OCI-LY7 (cell line): Measurements from ENCODE around the gene SP6. TPM values are rescaled to one million over a fixed set of nuclear protein-coding genes. Genes with fewer than 3 reads are reported as not detected.
A peak's percentile ranks its signal among the peaks of the same experiment; 100 is the strongest.

Source experiments
- BruUV-seq: library from RNA; stranded (reverse); fragments of 400-500 nt; replicated peaks from 2 replicates; lab custom pipeline; 2021; lab: Mats Ljungman, UMichigan
- CTCF ChIA-PET: fragments of 300-600 bp; sonication (Branson Sonifier 250); formaldehyde crosslinking; loops from one replicate; lab custom pipeline; 2022; ENCODE audit warnings: antibody characterized with exemption; ENCODE audit not compliant: unreplicated experiment; lab: Charles Lee
- POLR2A ChIA-PET: fragments of 300-600 bp; sonication (Branson Sonifier 250); formaldehyde crosslinking; loops from one replicate; lab custom pipeline; 2022; ENCODE audit warnings: antibody characterized with exemption; lab: Charles Lee
- DNase-seq: peaks from one replicate; pipeline ENCODE4 v3.0.0-alpha.2; 2015; ENCODE audit warnings: low spot score
- H2AFZ ChIP-seq: fragments of 200-600 bp; sonication (generic), shearing (Covaris generic); 2 replicates; pipeline ENCODE4 v1.6.1; 2014; ENCODE audit warnings: mild to moderate bottlenecking, antibody characterized with exemption, low read length, moderate library complexity
- H3K27ac ChIP-seq: fragments of 200-600 bp; sonication (generic); 2 replicates; pipeline ENCODE4 v1.5.1; 2014; ENCODE audit warnings: mixed run types, low read depth, mild to moderate bottlenecking, moderate library complexity, low read length, inconsistent platforms; ENCODE audit not compliant: poor library complexity, severe bottlenecking
- H3K36me3 ChIP-seq: fragments of 200-600 bp; sonication (generic); 2 replicates; pipeline ENCODE4 v1.6.1; 2014; ENCODE audit warnings: mild to moderate bottlenecking, antibody characterized with exemption, low read length, moderate library complexity, mixed read lengths; ENCODE audit not compliant: insufficient read depth
- H3K4me1 ChIP-seq: fragments of 200-600 bp; sonication (generic); 2 replicates; pipeline ENCODE4 v1.5.1; 2014; ENCODE audit warnings: mild to moderate bottlenecking, low read length; ENCODE audit not compliant: insufficient read depth, poor library complexity, severe bottlenecking
- H3K4me2 ChIP-seq: fragments of 200-600 bp; sonication (generic); 2 replicates; pipeline ENCODE4 v1.6.1; 2014; ENCODE audit warnings: mild to moderate bottlenecking, low read length
- H3K4me3 ChIP-seq: fragments of 200-600 bp; sonication (generic); 2 replicates; pipeline ENCODE4 v1.5.1; 2014; ENCODE audit warnings: mild to moderate bottlenecking, low read depth, low read length; ENCODE audit not compliant: poor library complexity, severe bottlenecking
- H3K79me2 ChIP-seq: fragments of 200-600 bp; sonication (generic); 2 replicates; pipeline ENCODE4 v1.6.1; 2016; ENCODE audit warnings: low read depth, mild to moderate bottlenecking, low read length, moderate library complexity, mixed read lengths; ENCODE audit not compliant: insufficient read depth
- H3K9me2 ChIP-seq: fragments of 200-600 bp; sonication (generic); 2 replicates; pipeline ENCODE4 v1.6.1; 2016; ENCODE audit warnings: mild to moderate bottlenecking, low read length, mixed read lengths; ENCODE audit not compliant: insufficient read depth
- H3K9me3 ChIP-seq: fragments of 200-600 bp; sonication (generic); 2 replicates; pipeline ENCODE4 v1.6.1; 2014; ENCODE audit warnings: mild to moderate bottlenecking, mixed run types, low read length, mixed read lengths
- H4K20me1 ChIP-seq: fragments of 200-600 bp; sonication (generic); 2 replicates; pipeline ENCODE4 v1.6.1; 2014; ENCODE audit warnings: mild to moderate bottlenecking, antibody characterized with exemption, low read length, moderate library complexity, mixed read lengths; ENCODE audit not compliant: insufficient read depth
- EZH2phosphoT487 ChIP-seq: fragments of 200-600 bp; sonication (generic); IDR thresholded peaks from 2 replicates; pipeline ENCODE4 v1.6.1; 2018; ENCODE audit warnings: low read depth, borderline replicate concordance, mild to moderate bottlenecking, mixed run types, antibody characterized with exemption, low read length, moderate library complexity, mixed read lengths
- intact Hi-C: fragments of 100-400 bp; cut with micrococcal nuclease; formaldehyde crosslinking; loops from one replicate; pipeline ENCODE4 v1.10.0; 2022; ENCODE audit not compliant: unreplicated experiment
- total RNA-seq, 2 experiments: library from RNA; depleted of rRNA in 1 of 2; stranded (reverse); fragments of >200 nt in 1 of 2; shearing (Covaris generic) in 1 of 2; gene quantifications; 2 replicates each; pipeline ENCODE4 v1.2.3, GENCODE V29; 2014 to 2022
- TF ChIP-seq, protein P1 (sequence below): fragments of 200-600 bp; sonication (generic); conservative IDR thresholded peaks from 2 replicates; pipeline ENCODE4 v1.5.1; 2014; ENCODE audit warnings: mild to moderate bottlenecking, antibody characterized with exemption, low read length, moderate library complexity, mixed read lengths

SP6 gene
- total RNA-seq, 2 experiments from 2014 or later: 0.08 to 0.22 TPM

GRCh38 chr17:47821424-47822391 lies 29.3 kb downstream of the SP6 start, which contains the start of gene OSBPL7:
Gene OSBPL7 (minus strand): TSS chr17:47821794. CDS start chr17:47820278, 1,516 bp downstream.
- no TSS peak for BruUV-seq
- Histone ChIP-seq H3K9me3 (no peaks in the 10 kb centered on the region), H3K36me3 (peaks cover 38% of the 10 kb centered on the region), H3K4me3 (peak within 1 kb of the TSS; percentile 92), H3K4me2 (peak within 1 kb of the TSS; percentile 95), H3K27ac (no peak within 1 kb of the TSS), H3K79me2 (peaks cover 7% of the 10 kb centered on the region; the same call in 1 of the 2 replicates), H2AFZ (peak within 1 kb of the TSS; percentile 65), H4K20me1 (no peaks in the 10 kb centered on the region), H3K9me2 (no peaks in the 10 kb centered on the region), H3K4me1 (peaks cover 16% of the 10 kb centered on the region)
- ChIA-PET POLR2A (interaction anchor here (0.5 to 2.1 kb wide), 5 partner anchors 9 to 129 kb away, joined by 3 to 13 read pairs (median 3); partner anchors contain the start of genes LRRC46, MRPL10 and SCRN2), CTCF (interaction anchor here (0.6 to 2.1 kb wide), 3 partner anchors 9 to 130 kb away, joined by 3 to 4 read pairs (median 3); partner anchors contain the start of genes LRRC46 and MRPL10)
- DNase-seq: peak; percentile 85
- TF ChIP-seq, protein P1, sequence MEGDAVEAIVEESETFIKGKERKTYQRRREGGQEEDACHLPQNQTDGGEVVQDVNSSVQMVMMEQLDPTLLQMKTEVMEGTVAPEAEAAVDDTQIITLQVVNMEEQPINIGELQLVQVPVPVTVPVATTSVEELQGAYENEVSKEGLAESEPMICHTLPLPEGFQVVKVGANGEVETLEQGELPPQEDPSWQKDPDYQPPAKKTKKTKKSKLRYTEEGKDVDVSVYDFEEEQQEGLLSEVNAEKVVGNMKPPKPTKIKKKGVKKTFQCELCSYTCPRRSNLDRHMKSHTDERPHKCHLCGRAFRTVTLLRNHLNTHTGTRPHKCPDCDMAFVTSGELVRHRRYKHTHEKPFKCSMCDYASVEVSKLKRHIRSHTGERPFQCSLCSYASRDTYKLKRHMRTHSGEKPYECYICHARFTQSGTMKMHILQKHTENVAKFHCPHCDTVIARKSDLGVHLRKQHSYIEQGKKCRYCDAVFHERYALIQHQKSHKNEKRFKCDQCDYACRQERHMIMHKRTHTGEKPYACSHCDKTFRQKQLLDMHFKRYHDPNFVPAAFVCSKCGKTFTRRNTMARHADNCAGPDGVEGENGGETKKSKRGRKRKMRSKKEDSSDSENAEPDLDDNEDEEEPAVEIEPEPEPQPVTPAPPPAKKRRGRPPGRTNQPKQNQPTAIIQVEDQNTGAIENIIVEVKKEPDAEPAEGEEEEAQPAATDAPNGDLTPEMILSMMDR: peak; percentile 80
- no peak for TF ChIP-seq EZH2phosphoT487
- intact Hi-C loops: loop anchor here (1.0 kb wide), 1 partner anchor 10 kb away; the partner anchor contains the start of genes LRRC46 and MRPL10

- BruUV-seq: no TSS peak
- intact Hi-C loops: loop anchor here (1.0 kb wide), 1 partner anchor 10 kb away; the partner anchor contains the start of genes LRRC46 and MRPL10
Observed at GRCh38 chr17:47821031-47821423, 29.9 kb downstream of the SP6 start.

More at GRCh38 chr17:47821031-47821423, 29.9 kb downstream of the SP6 start:
- Histone ChIP-seq H3K79me2 (peaks cover 7% of the 10 kb centered on the region; the same call in 1 of the 2 replicates), H3K4me2 (peak overlapping the region; percentile 95), H3K27ac (no peak overlapping the region), H4K20me1 (no peaks in the 10 kb centered on the region), H3K9me3 (no peaks in the 10 kb centered on the region), H2AFZ (0 out of 2 replicates have a peak overlapping the region, but pooled peaks have one; percentile 65), H3K9me2 (no peaks in the 10 kb centered on the region), H3K36me3 (peaks cover 33% of the 10 kb centered on the region), H3K4me3 (peak overlapping the region; percentile 92), H3K4me1 (peaks cover 16% of the 10 kb centered on the region)
- no peak for DNase-seq
- CTCF ChIA-PET: interaction anchor here (2.1 kb wide), 1 partner anchor 10 kb away, joined by 4 read pairs; the partner anchor contains the start of genes LRRC46 and MRPL10
- TF ChIP-seq, protein P1: no peak
- TF ChIP-seq EZH2phosphoT487: no peak
- POLR2A ChIA-PET: interaction anchor here (0.5 to 2.1 kb wide), 5 partner anchors 10 to 128 kb away, joined by 3 to 13 read pairs (median 3); partner anchors contain the start of genes LRRC46, MRPL10 and SCRN2
